H1 (cell line): ENCODE results near the gene CD248. TPM values are rescaled to one million over a fixed set of nuclear protein-coding genes. Genes with fewer than 3 reads are reported as not detected.

ENCODE experiments used
- HDAC2 ChIP-seq, 2 experiments: fragments of 300-600 bp in 1 of 2; sonication (generic) in 1 of 2; IDR thresholded peaks; 2 replicates each; pipeline ENCODE4 v1.6.1; 2011 to 2012; ENCODE audit warnings: low read depth in 2 of 2, low read length in 2 of 2, mild to moderate bottlenecking in 2 of 2, moderate library complexity in 2 of 2, borderline replicate concordance in 1 of 2, inconsistent platforms in 1 of 2
- KDM5A ChIP-seq: fragments of 200-600 bp; IDR thresholded peaks from 2 replicates; pipeline ENCODE4 v1.7.1; 2012; ENCODE audit warnings: mild to moderate bottlenecking, low read length, inconsistent platforms, mixed read lengths
- NRF1 ChIP-seq: IDR thresholded peaks from 2 replicates; pipeline ENCODE4 v1.6.1; 2011; ENCODE audit warnings: mild to moderate bottlenecking, low read depth, low read length, improper control_type of control experiment
- SIN3A ChIP-seq, 2 experiments: IDR thresholded peaks in 1 of 2; conservative IDR thresholded peaks in 1 of 2; 2 replicates each; pipeline ENCODE4 v1.6.1; 2011 to 2012; ENCODE audit warnings: low read length in 2 of 2, improper control_type of control experiment in 1 of 2, low read depth in 1 of 2, mild to moderate bottlenecking in 1 of 2
- YY1 ChIP-seq: IDR thresholded peaks from 2 replicates; pipeline ENCODE4 v1.6.1; 2011; ENCODE audit warnings: low read depth, mild to moderate bottlenecking, low read length
- ZNF274 ChIP-seq: IDR thresholded peaks from 2 replicates; pipeline ENCODE4 v1.7.0; 2012; ENCODE audit warnings: low read length, borderline replicate concordance; ENCODE audit errors: extremely low read depth
- polyA plus RNA-seq, 7 experiments: library from polyadenylated mRNA; depleted of rRNA in 3 of 7; stranded (reverse) in 5 of 7; unstranded in 2 of 7; fragments of >200 nt in 5 of 7; fragments of 200-250 nt in 2 of 7; gene quantifications; 1 replicate in 5 of 7; 2 replicates in 1 of 7; 4 replicates in 1 of 7; pipeline versions ENCODE4 v1.2.1 to v1.2.3, GENCODE V29; 2011 to 2013; ENCODE audit warnings: missing spikeins in 2 of 7, mixed read lengths in 2 of 7
- total RNA-seq: library from RNA; stranded (reverse); fragmentation: NEBNext Ultra II Directional; extraction: Animal tissue kit (Norgen Biotek cat#: 25700); gene quantifications from 2 replicates; pipeline ENCODE4 v1.2.1, GENCODE V29; 2021

The CD248 gene
- total and polyA plus RNA-seq, 2 of the 8 experiments (the other 6 are each of a cell fraction or from before 2014, with no cell fraction given), result 2.7 to 3.9 TPM

DNA sequence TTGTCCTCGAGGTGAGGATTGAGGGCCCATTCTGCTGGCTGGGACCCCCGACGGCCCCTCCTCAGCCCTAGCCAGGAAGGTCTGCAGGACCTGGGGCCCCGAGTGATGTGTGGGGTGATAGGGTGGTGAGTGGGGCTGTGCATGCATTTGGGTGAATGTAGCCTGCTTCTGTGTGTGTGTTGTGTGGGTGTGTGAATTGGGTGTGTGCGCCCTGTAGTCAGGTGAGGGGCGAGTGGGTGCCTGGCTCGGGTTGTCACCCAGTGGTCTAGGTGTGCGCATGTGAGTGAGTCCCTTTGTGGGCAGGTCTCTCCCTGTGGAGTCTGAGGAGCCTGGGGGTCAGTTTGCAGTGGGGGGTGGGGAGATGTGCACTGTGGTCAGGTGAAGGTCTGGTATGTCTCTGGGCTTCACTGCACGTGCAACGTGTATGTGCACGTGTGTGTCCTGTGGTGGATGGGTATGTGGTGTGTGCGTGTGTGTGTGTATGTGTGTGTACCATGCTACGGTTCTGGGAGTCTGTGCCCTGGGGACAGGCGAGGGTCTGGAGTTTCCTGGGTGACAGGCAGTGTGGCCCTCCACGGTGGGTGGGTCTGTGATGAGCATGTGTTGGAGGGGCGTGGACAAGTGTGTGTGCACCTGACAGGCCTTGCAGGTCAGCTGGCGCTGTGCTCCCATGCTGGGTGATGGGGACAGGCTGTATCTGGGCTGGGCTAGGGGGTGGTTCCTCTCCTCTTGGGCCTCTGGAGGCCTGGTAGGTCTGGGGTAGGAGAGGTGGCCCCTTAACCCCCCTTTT, 24.1 kb downstream of the CD248 start (continued):
- TF ChIP-seq SIN3A (conservative IDR thresholded peaks at IDR 0.05 in 1 of 2, IDR thresholded peaks at IDR 0.05 in 1 of 2; ENCODE audit: low read depth in 1 of 2, low read length in 2 of 2), result no peak
- no peak for TF ChIP-seq KDM5A
- TF ChIP-seq YY1, result no peak
- no peak for TF ChIP-seq ZNF274
- no peak for TF ChIP-seq HDAC2 (IDR thresholded peaks at IDR 0.05; ENCODE audit: borderline replicate concordance in 1 of 2, low read depth in 2 of 2, low read length in 2 of 2)
- TF ChIP-seq NRF1, result no peak
